K562 (cell line): ENCODE data around the gene SIGLEC1. TPM values are rescaled to one million over a fixed set of nuclear protein-coding genes. Genes with fewer than 3 reads are reported as not detected.

Experiments
- ATAC-seq: fragments of 200-7000 bp; cut with Tn5 transposase; 3 replicates; pipeline ENCODE4 v1.9.1; 2020; ENCODE audit warnings: moderate library complexity
- BruUV-seq: library from RNA; stranded (reverse); fragments of 400-500 nt; replicated peaks from 2 replicates; lab custom pipeline; 2021; lab: Mats Ljungman, UMichigan
- CTCF ChIA-PET: fragments of 300-600 bp; formaldehyde crosslinking; extraction: SDS; loops from one replicate; lab custom pipeline; 2021; ENCODE audit warnings: low intra/inter-chr PET ratio; lab: Yijun Ruan, JAX
- POLR2A ChIA-PET: fragments of 300-600, 350-650 bp; sonication (Branson Sonifier 250); formaldehyde crosslinking; extraction: SDS; loops from one replicate; lab custom pipeline; 2021; ENCODE audit warnings: antibody characterized with exemption, inconsistent platforms; lab: Yijun Ruan, JAX
- DNase-seq, 4 experiments: peaks; one replicate each; pipeline versions ENCODE4 v3.0.0 to v3.0.0-alpha.2; 2011 to 2018; ENCODE audit warnings: low spot score in 3 of 4, mixed read lengths in 3 of 4; ENCODE audit errors: extremely low read depth in 1 of 4
- FAIRE-seq: peaks from 2 replicates; lab custom pipeline; 2011; peaks lifted over from hg19 to GRCh38; lab: Jason Lieb, UNC
- H2AFZ ChIP-seq: 2 replicates; pipeline ENCODE4 v1.6.0; 2011; ENCODE audit warnings: low read depth, low read length, control low read depth, inconsistent platforms
- H3K27ac ChIP-seq: fragments of 200-600 bp; 3 replicates; pipeline ENCODE4 v1.8.0; 2011; ENCODE audit warnings: low read depth, mild to moderate bottlenecking, control low read depth, inconsistent platforms, low read length, moderate library complexity, mixed read lengths; ENCODE audit errors: extremely low read depth
- H3K27me3 ChIP-seq, 2 experiments: fragments of 300-600 bp in 1 of 2; 2 replicates in 1 of 2; 3 replicates in 1 of 2; pipeline versions ENCODE4 v1.6.0 to v1.8.0; 2011; ENCODE audit warnings: inconsistent platforms in 2 of 2, low read length in 2 of 2, mild to moderate bottlenecking in 1 of 2, mixed read lengths in 1 of 2, moderate library complexity in 1 of 2; ENCODE audit not compliant: control insufficient read depth in 2 of 2, insufficient read depth in 2 of 2
- H3K36me3 ChIP-seq: fragments of 300-600 bp; 3 replicates; pipeline ENCODE4 v1.8.0; 2011; ENCODE audit warnings: mild to moderate bottlenecking, low read length, inconsistent platforms; ENCODE audit not compliant: control insufficient read depth, insufficient read depth
- H3K4me1 ChIP-seq, 2 experiments: fragments of 200-600 bp in 1 of 2; replicated peaks in 1 of 2; 2 replicates in 1 of 2; 3 replicates in 1 of 2; pipeline versions ENCODE4 v1.5.1 to v1.8.0; 2011; ENCODE audit warnings: inconsistent platforms in 2 of 2, low read length in 2 of 2, mild to moderate bottlenecking in 1 of 2, mixed read lengths in 1 of 2, moderate library complexity in 1 of 2; ENCODE audit not compliant: control insufficient read depth in 2 of 2, insufficient read depth in 2 of 2
- H3K4me2 ChIP-seq: 2 replicates; pipeline ENCODE4 v1.6.1; 2011; ENCODE audit warnings: low read length, control low read depth, inconsistent platforms, mixed read lengths; ENCODE audit not compliant: insufficient read depth
- H3K4me3 ChIP-seq: fragments of 200-600 bp; sonication (generic), shearing (Covaris generic); 2 replicates; pipeline ENCODE4 v1.5.1; 2016; ENCODE audit warnings: control low read depth, inconsistent platforms
- H3K79me2 ChIP-seq: fragments of 200-600 bp; 3 replicates; pipeline ENCODE4 v1.8.0; 2011; ENCODE audit warnings: low read length, inconsistent platforms; ENCODE audit not compliant: control insufficient read depth, insufficient read depth
- H3K9ac ChIP-seq, 2 experiments: 2 replicates each; pipeline versions ENCODE4 v1.6.0 to v1.6.1; 2011; ENCODE audit warnings: low read depth in 2 of 2, low read length in 2 of 2, control low read depth in 1 of 2, inconsistent platforms in 1 of 2, mild to moderate bottlenecking in 1 of 2, mixed read lengths in 1 of 2; ENCODE audit not compliant: insufficient read depth in 1 of 2
- H3K9me1 ChIP-seq: one replicate; pipeline ENCODE4 v1.6.0; 2011; ENCODE audit warnings: inconsistent platforms, mild to moderate bottlenecking, low read length, moderate library complexity; ENCODE audit not compliant: control insufficient read depth, insufficient read depth
- H3K9me3 ChIP-seq: replicated peaks from 2 replicates; pipeline ENCODE4 v1.5.1; 2011; ENCODE audit warnings: low read depth, low read length, inconsistent platforms; ENCODE audit not compliant: control insufficient read depth, insufficient read depth
- H4K20me1 ChIP-seq: replicated peaks from 2 replicates; pipeline ENCODE4 v1.6.1; 2011; ENCODE audit warnings: low read length, inconsistent platforms, mixed read lengths; ENCODE audit not compliant: control insufficient read depth, insufficient read depth
- CHD1 ChIP-seq: fragments of 200-600 bp; sonication (generic); IDR thresholded peaks from one replicate; pipeline ENCODE4 v1.6.1; 2012; ENCODE audit warnings: mild to moderate bottlenecking, moderate library complexity, low read length, inconsistent platforms
- DNMT1 ChIP-seq: fragments of 450-650 bp; IDR thresholded peaks from 2 replicates; pipeline ENCODE4 v1.6.1; 2016; ENCODE audit warnings: antibody characterized with exemption, mild to moderate bottlenecking
- EP400 ChIP-seq: fragments of 450-650 bp; IDR thresholded peaks from 2 replicates; pipeline ENCODE4 v1.6.1; 2017; ENCODE audit warnings: antibody characterized with exemption, mild to moderate bottlenecking, moderate library complexity
- MYNN ChIP-seq, 2 experiments: sonication (generic); formaldehyde crosslinking in 1 of 2; IDR thresholded peaks; 2 replicates each; pipeline versions ENCODE4 v1.5.0 to v1.6.1; 2016 to 2020; ENCODE audit warnings: antibody characterized with exemption in 1 of 2, missing genetic modification reagents in 1 of 2
- PCBP1 ChIP-seq: fragments of 200-400 bp; formaldehyde crosslinking; IDR thresholded peaks from 2 replicates; pipeline ENCODE4 v1.6.1; 2018; ENCODE audit warnings: mild to moderate bottlenecking, low read depth, low read length; ENCODE audit not compliant: poor library complexity, severe bottlenecking
- PPARD ChIP-seq: fragments of 250-450 bp; sonication (Bioruptor Pico); IDR thresholded peaks from 2 replicates; pipeline ENCODE4 v1.8.0; 2022; ENCODE audit warnings: inconsistent platforms, mild to moderate bottlenecking, moderate library complexity
- SOX6 ChIP-seq: fragments of 450-650 bp; IDR thresholded peaks from 2 replicates; pipeline ENCODE4 v1.6.1; 2014; ENCODE audit warnings: mild to moderate bottlenecking
- STAT5A ChIP-seq: IDR thresholded peaks from 2 replicates; pipeline ENCODE4 v1.6.1; 2012; ENCODE audit warnings: low read length, inconsistent platforms, borderline replicate concordance
- TSC22D4 ChIP-seq: fragments of 450-650 bp; IDR thresholded peaks from 2 replicates; pipeline ENCODE4 v1.6.1; 2016; ENCODE audit warnings: missing genetic modification characterization, missing biosample characterization, control low read depth
- ZKSCAN3 ChIP-seq: fragments of 250-450 bp; sonication (Bioruptor Pico); IDR thresholded peaks from 2 replicates; pipeline ENCODE4 v1.4.0; 2020
- ZNF140 ChIP-seq: fragments of 250-450 bp; sonication (Bioruptor Pico); IDR thresholded peaks from 2 replicates; pipeline ENCODE4 v1.8.0; 2021; ENCODE audit warnings: moderate library complexity, mild to moderate bottlenecking, inconsistent platforms
- ZNF324 ChIP-seq: fragments of 250-450 bp; sonication (Bioruptor Pico); IDR thresholded peaks from 2 replicates; pipeline ENCODE4 v1.4.0; 2020; ENCODE audit warnings: mild to moderate bottlenecking
- WGBS: fragments of 100-300 bp; shearing (Covaris generic); methylation state at CpG from one replicate; pipeline ENCODE4 v1.1.6; 2016; ENCODE audit warnings: low coverage, mixed read lengths; ENCODE audit not compliant: insufficient coverage; ENCODE audit errors: missing lambda C conversion rate; 5-methylcytosine and 5-hydroxymethylcytosine counted together
- in situ Hi-C: fragments of 300-500 bp; cut with MboI; formaldehyde crosslinking; loops from 4 replicates; pipeline ENCODE4 v1.15.0; 2018; ENCODE audit warnings: inconsistent platforms, mixed read lengths
- intact Hi-C: fragments of 100-400 bp; cut with micrococcal nuclease; formaldehyde crosslinking; loops from 2 replicates; pipeline ENCODE4 v1.14.2; 2022
- polyA plus RNA-seq, 8 experiments: library from polyadenylated mRNA; depleted of rRNA in 4 of 8; stranded (reverse) in 5 of 8; unstranded in 3 of 8; fragments of >200 nt; fragmentation: Nextera tagmentation in 2 of 8; fragmentation: Illumina TruSeq in 1 of 8; extraction: Ambion mirVana in 2 of 8; extraction: Trizol in 1 of 8; gene quantifications; 2 replicates each; pipeline versions ENCODE4 v1.2.1 to v1.2.3, GENCODE V29; 2011 to 2014; ENCODE audit warnings: inconsistent platforms in 1 of 8, missing spikeins in 1 of 8
- total RNA-seq, 7 experiments: library from RNA; depleted of rRNA in 6 of 7; stranded (reverse); fragments of >200 nt in 6 of 7; fragmentation: Illumina TruSeq in 2 of 7; extraction: Trizol in 2 of 7; gene quantifications; 2 replicates each; pipeline versions ENCODE4 v1.2.1 to v1.2.3, GENCODE V29; 2011 to 2021; ENCODE audit warnings: low replicate concordance in 1 of 7

SIGLEC1 gene
- total and polyA plus RNA-seq, 9 of the 15 experiments (the other 6 are each of a cell fraction or from before 2014, with no cell fraction given), result 0.05 to 0.07 TPM; not detected in 7

GRCh38 chr20:3743251-3743650, 30.9 kb upstream of the SIGLEC1 start:
- TF ChIP-seq MYNN (IDR thresholded peaks at IDR 0.05), result no peak
- TF ChIP-seq MYNN (CRISPR knock-in tag; IDR thresholded peaks at IDR 0.05), result no peak
- TF ChIP-seq PCBP1, result no peak
- no peak for TF ChIP-seq STAT5A
- no peak for TF ChIP-seq ZNF140
- no peaks in the 10 kb centered on the region for H3K27me3 ChIP-seq
- peaks cover 3 to 39% of the 10 kb centered on the region in 2 experiments; a peak in 3 of 5 replicates for H3K4me1 ChIP-seq
- H3K4me2 ChIP-seq, result no peak overlapping the region
- intact Hi-C loops (no loop called here), in situ Hi-C loops (no loop called here)
- ATAC-seq, result no peak
- H3K79me2 ChIP-seq, result no peaks in the 10 kb centered on the region
- H3K9me1 ChIP-seq, result no peaks in the 10 kb centered on the region
- H2AFZ ChIP-seq, result no peak overlapping the region
- CTCF ChIA-PET, result interaction anchor here (0.7 kb wide), 1 partner anchor 76 kb away, joined by 3 read pairs; no protein-coding TSS in a partner anchor
- BruUV-seq, result no TSS peak
- no peaks in the 10 kb centered on the region for H3K36me3 ChIP-seq
- POLR2A ChIA-PET, result no interaction called here
- H3K4me3 ChIP-seq, result no peak overlapping the region
- H3K9me3 ChIP-seq, result no peaks in the 10 kb centered on the region
- H4K20me1 ChIP-seq, result no peaks in the 10 kb centered on the region
- no peak overlapping the region for H3K9ac ChIP-seq
- DNase-seq, result no peak
- WGBS, result 71% methylated on average over 2 of the region's 2 CpGs
- H3K27ac ChIP-seq, result no peak overlapping the region
- no peak for FAIRE-seq

GRCh38 chr20:3741836-3742458, 29.5 kb upstream of the SIGLEC1 start:
- Histone ChIP-seq H2AFZ (no peak overlapping the region), H3K9me1 (no peaks in the 10 kb centered on the region), H3K4me3 (no peak overlapping the region), H3K36me3 (no peaks in the 10 kb centered on the region), H3K9me3 (no peaks in the 10 kb centered on the region), H3K27me3 (no peaks in the 10 kb centered on the region), H3K79me2 (no peaks in the 10 kb centered on the region), H3K9ac (peak overlapping the region in 1 of 2 experiments; percentile 61; a peak in 2 of 4 replicates), H3K4me2 (no peak overlapping the region), H4K20me1 (no peaks in the 10 kb centered on the region), H3K4me1 (peaks cover 3 to 35% of the 10 kb centered on the region in 2 experiments; a peak in 3 of 5 replicates), H3K27ac (no peak overlapping the region)
- no TSS peak for BruUV-seq
- in situ Hi-C loops (no loop called here), intact Hi-C loops (no loop called here)
- DNase-seq (no peak), FAIRE-seq (no peak), ATAC-seq (no peak)
- CTCF ChIA-PET, result no interaction called here
- WGBS, result 41% methylated on average over 6 of the region's 7 CpGs
- POLR2A ChIA-PET, result interaction anchor here (0.6 kb wide), 1 partner anchor 9 kb away, joined by 4 read pairs; the partner anchor contains the start of gene HSPA12B
- no peak for TF ChIP-seq EP400
- TF ChIP-seq CHD1, result no peak
- no peak for TF ChIP-seq DNMT1
- TF ChIP-seq ZKSCAN3, result no peak
- TF ChIP-seq SOX6, result no peak
- TF ChIP-seq ZNF324 (CRISPR knock-in tag), result no peak
- TF ChIP-seq PPARD (CRISPR knock-in tag), result no peak
- TF ChIP-seq TSC22D4, result no peak
